COLO668 (cell line): ENCODE measurements around the gene PERM1.
A peak's percentile ranks its signal among the peaks of the same experiment; 100 is the strongest.
"Not testable (repeated sequence)": the region's sequence is repeated elsewhere in the genome, so short reads cannot be mapped to it uniquely, and the experiment has no call there.

ENCODE experiments used
- DNase-seq: peaks from one replicate; lab custom pipeline; 2025; ENCODE audit not compliant: unreplicated experiment; lab: John Stamatoyannopoulos, UW

PERM1 gene

DNA sequence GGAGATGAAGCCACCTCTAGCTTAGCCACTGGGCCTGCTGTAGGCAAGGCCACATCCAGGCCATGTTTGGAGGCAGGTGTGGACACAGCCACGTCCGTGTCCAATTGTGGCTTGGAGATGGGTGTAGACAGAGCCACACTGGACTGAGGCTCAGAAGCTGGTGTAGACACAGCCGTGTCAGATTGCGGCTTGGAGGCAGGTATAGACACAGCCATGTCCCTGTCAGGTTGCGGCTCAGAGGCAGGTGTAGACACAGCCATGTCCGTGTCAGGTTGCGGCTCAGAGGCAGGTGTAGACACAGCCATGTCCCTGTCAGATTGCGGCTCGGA is 2.2 kb downstream of the PERM1 start:
- no peak for DNase-seq

DNA sequence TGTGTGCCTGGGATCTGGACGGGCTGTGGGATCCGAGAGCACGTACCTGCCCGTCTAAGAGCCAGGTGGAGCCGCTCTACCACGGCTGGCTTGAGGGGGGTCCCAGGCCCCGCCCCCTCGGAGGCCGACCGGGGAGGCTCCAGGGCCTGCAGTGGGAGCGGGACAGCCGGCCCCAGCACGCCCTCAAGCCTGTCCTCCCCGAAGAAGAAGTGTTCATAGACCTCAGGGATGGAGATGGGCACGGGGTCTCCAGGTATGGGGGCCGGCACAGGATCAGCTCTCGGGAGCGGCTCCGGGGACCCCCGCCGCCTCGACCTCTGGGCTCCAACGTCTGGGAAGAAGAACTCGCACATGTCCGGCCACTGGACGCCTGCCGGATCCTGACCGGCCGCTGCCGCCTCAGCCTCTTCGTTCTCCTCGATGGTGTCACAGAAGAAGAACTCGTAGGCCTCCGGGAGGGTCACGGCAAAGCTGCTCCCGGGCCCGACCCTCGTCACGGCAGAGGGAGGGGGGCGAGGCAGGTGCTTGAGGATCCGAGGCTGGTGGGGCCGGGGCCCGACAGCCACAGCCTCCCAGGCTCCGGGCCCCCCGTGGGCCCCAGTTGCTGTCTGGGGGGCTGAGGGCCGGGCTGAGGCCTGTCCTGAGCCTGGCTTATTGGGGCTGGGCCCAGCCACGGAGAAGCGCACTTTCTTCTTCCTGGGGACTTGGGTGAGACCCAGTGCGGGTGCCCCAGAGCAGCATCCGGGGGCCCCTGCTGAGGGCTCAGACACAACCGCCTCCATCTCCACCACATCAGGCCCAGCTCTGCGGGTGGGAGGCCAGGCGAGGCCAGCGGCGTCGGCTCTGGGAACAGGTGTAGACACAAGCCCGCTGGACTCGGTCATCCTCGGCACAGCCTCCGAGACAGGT is 2.8 kb downstream of the PERM1 start:
- DNase-seq = no peak

DNA sequence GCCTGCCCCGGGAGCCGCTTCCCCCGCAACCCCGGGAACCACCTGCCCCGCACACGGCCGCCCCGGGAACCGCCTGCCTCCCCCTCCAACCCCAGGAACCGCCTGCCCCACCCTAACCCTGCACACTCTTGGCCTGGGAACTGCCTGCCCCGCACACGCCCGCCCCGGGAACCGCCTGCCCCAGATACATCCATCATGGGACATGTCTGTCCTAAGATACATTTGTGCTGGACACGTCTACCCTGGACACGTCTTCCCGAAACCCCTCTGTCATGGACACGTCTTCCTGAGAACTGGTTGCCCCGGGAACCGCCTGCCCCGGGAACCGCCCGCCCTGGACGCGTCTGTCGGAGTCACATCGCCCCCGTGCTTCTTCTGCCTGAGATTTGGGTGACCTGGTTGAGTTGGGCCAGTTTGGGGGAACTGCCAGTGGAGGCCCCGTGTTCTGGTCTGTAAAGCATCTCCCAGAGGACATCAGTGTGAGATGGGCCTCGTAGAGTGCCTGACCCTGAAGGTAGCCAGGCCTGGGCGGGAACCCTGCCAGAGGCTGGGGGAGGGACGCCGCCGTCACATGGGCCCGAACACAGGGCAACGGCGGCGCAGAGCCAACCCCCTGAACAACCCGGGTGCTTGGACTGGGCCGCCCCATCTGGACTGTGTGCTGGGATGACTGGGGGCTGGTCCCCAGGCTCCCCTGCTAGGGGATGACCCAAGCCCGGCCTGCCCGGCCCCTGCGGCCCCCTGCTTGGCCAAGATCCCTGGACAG is 3.6 kb downstream of the PERM1 start:
- DNase-seq = no peak

DNA sequence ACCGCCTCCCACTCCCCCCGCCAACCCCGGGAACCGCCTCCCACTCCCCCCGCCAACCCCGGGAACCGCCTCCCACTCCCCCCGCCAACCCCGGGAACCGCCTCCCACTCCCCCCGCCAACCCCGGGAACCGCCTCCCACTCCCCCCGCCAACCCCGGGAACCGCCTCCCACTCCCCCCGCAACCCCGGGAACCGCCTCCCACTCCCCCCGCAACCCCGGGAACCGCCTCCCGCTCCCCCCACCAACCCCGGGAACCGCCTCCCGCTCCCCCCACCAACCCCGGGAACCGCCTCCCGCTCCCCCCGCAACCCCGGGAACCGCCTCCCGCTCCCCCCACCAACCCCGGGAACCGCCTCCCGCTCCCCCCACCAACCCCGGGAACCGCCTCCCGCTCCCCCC is 5.1 kb downstream of the PERM1 start:
- DNase-seq = not testable (repeated sequence)

DNA sequence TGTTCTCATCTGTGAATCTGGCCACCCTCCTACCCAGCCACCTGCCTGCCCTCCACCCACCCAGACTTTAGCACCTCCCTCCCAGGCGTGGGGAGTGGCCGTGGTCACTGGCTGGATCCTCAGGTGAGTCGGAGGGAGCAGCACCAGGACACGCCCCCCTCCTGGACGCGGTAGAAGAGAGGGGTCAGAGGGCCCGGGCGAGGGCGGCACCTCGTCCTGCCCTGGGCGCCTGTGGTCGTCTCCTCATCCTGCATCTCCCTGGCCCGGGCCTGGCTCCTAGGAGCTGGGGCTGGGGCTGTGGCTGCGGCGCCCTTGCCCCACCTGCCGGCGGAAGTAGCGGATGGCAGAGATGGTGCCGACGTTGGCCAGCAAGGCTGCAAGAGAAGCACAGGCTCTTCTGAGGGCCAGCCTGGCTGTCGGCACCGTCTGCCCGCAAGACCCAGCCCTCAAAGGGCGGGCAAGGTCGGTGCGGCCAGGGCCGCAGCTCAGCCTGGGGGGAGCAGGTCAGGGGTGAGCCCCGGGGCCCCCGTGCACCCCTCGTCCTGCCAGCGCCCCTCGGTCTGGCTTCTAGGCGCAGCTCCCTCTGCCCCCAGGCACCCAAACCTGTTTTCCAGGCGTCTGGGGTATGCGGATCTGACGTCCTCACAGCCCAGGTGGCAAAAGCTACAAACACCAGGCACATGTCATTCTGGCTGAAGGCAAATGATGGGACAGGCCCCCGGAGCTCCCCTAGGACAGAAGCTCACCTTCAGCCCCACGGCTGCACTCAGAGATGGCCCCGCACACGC is 5.8 kb downstream of the PERM1 start:
- DNase-seq = peak; percentile 91

DNA sequence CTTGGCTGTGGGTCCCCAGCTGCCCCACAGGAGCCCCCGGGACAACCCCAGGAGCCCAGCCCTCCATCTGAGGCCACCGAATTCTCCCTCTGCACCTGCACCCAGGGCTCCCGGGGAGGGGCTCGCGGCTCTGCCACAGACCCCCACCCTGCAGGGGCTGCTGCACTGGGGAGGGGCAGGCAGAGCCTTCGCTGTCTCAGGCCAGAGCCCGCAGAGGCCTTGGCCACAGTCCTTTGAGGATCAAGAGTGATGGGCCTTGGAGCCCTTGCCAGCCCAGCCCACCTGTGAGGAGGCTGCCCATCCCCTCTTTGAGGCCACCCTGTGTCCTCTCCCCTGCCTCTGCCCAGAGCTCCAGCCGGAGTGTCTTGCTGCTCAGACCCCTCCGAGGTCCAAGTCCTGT is 6.5 kb downstream of the PERM1 start:
- DNase-seq = no peak

DNA sequence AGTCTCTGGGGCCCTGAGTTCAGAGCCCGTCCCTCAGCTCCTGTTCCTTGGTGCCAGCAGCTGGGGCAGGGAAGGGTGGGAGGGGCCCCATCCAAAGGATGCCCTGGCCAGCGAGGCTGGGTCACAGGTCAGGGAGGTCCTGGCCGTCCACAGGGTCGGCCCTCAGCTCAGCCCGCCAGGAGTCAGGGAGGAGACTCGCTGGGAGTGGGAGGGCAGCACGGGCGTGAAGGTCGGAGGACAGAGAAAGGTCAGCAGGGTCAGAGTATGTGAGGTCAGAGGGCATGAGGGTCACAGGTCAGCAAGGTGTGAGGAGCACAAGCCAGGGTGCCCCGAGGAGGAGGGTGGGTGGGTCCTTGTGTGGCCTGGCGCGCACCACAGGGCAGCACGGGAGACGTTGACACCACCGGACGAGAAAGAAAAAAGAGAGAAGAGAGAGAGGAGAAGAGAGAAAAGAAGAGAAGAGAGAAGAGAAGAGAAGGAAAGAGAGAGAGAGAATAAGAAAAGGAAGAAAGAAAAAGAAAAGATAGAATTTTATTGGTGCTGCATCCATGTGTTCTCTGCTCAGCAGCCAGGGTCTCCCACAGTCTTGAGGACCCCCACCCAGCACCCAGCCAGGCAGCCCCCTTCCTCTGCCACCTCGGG is 7.1 kb downstream of the PERM1 start:
- no peak for DNase-seq

DNA sequence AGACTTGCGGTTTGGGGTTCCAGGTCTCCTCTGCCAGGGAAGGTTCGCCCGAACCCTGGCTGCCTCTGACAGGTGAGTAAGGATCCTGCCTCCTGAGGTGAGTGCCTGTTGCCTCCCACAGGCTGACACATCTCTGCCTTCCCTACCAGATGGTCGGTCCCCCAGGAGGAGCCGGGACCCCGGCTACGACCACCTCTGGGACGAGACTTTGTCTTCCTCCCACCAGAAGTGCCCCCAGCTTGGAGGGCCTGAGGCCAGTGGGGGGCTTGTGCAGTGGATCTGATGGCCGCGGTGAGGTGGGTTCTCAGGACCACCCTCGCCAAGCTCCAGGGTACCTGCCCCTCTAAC is 7.6 kb downstream of the PERM1 start:
- DNase-seq = no peak

DNA sequence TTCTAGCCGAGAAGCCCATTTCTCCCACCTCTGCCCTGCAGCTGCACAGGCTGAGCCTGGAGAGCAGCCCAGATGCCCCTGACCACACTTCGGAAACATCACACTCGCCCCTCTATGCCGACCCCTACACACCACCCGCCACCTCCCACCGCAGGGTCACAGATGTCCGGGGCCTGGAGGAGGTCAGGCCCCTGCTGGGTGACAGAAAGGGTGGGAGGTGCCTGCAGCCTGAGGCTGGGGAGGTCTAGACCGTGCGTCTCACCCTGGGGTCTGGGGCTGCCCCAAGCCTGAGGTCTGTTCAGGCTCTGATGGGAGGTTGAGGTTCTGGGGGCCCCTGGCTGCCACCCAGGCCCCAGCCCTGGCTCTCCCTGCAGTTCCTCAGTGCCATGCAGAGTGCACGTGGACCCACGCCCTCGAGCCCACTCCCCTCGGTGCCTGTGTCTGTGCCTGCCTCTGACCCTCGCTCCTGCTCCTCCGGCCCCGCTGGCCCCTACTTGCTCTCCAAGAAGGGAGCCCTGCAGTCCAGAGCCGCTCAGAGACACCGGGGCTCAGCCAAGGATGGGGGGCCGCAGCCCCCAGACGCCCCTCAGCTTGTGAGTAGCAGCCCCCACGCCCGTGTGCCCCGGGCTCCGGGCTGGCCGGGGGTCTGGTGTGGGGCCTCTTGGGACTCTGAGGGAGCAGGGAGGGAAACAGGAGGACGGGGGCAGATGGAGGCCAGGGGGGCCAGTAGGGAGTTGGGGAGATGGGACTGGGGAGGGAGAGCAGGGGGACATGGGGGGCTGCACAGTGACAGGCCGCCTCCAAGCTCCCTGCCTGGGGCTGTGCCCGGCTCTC is 8.2 kb downstream of the PERM1 start:
- DNase-seq = no peak

DNA sequence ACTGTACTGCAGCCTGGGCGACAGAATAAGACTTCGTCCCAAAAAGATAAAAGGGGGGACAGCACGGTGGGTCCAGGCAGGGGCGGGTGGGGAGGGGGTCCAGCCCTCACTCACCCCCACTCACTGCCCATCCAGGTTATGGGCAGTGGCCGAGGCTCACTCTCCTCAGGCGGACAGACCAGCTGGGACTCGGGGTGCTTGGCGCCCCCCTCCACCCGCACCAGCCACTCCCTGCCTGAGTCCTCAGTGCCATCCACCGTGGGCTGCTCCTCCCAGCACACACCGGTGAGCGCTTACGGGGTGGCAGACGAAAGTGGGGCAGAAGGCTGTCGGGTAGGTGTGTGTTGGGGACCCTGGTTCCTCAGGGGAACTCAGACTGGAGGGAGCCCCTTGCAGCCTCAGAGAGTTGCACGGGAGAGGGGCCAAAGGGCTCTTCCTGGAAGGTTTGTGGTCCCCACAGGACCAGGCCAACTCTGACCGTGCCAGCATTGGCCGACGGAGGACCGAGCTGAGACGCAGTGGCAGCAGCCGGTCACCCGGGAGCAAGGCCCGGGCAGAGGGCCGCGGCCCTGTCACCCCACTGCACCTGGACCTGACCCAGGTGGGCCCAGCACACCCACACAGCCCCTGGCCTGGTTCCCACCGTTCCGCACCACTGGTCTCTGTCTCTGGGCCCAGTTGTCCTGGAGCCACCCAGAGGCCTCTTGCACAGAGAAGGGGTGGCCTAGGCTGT is 9.0 kb downstream of the PERM1 start:
- no peak for DNase-seq

DNA sequence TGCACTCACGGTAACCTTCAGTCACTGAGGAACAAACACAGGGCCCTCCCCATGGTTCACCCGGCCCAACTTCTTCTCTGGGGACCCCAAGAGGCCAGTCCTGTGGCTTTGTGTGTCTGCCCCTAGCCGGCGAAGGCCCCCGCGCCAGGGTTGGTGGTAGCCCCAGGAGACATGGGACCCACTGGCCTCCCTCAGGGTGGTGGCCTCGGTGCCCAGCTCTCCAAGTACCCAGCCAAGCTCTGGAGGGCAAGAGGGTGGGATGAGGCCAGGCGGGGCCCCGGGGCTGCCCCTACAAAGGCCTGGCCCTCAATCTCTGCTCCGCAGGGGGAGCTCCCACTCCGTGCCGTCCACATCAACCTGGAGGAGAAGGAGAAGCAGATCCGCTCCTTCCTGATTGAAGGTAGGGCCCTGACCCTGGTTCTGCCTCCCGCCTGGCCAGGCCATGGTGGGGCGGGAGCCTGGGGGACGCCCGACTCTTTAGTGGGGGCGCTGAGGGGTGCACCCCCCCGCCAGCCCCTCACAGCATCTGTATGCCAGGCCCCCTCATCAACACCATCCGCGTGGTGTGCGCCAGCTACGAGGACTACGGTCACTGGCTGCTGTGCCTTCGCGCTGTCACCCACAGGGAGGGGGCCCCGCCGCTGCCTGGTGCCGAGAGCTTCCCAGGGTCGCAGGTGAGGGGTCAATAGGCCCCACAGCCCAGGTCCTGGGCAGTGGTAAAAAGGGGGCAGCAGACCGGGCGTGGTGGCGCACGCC is 10.0 kb downstream of the PERM1 start:
- DNase-seq = no peak

DNA sequence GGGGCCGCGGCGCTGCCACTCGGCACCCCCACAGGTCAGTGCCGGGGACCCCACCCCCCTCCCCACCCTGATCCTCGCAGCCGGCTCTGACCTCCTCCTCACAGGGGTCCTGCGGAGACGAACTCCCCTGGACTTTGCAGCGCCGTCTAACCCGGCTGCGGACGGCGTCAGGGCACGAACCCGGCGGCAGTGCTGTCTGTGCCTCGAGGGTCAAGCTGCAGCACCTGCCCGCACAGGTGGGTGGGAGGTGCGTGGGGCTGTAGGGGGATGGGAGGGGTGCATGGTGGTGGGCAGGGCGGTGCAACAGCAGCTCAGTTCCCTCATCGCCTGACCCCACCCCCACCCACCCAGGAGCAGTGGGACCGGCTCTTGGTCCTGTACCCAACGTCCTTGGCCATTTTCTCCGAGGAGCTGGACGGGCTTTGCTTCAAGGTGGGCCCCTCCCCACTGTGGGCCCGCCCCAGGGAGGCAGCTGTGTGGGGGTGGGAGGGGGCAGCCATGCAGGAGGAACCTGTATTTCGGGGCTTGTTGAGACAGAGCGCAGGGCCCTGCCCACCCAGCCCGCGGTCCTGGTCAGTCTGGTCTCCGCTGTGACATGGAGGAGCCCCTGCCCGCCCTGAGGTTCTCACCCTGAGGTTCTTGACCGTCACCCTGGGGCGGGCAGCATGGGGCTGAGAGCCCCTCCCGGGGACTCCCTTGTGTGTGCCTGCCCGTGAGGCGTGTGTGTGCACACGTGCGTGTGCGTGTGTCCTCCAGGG is 10.7 kb downstream of the PERM1 start:
- DNase-seq = no peak

DNA sequence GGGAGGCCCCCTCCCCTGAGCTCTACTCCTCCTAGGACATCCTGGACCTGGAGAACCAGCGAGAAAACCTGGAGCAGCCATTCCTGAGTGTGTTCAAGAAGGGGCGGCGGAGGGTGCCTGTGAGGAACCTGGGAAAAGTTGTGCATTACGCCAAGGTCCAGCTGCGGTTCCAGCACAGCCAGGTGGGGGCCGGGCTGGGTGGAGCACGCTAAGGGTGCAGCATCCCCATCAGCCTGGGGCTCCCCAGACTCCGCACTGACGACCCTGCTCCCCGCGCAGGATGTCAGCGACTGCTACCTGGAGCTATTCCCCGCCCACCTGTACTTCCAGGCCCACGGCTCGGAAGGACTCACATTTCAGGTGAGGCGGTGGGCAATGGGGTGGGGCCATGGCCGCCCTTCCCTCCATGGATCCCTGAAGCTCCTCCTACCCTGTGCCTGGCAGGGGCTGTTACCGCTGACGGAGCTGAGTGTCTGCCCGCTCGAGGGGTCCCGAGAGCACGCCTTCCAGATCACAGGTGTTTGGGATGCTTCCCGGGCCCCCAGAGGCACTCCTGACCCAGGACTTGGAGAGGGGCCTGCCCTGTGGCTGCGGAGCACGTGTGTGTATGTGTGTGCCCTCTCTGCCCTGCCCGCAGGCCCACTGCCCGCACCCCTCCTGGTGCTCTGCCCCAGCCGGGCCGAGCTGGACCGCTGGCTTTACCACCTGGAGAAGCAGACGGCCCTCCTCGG is 11.5 kb downstream of the PERM1 start:
- DNase-seq = no peak

DNA sequence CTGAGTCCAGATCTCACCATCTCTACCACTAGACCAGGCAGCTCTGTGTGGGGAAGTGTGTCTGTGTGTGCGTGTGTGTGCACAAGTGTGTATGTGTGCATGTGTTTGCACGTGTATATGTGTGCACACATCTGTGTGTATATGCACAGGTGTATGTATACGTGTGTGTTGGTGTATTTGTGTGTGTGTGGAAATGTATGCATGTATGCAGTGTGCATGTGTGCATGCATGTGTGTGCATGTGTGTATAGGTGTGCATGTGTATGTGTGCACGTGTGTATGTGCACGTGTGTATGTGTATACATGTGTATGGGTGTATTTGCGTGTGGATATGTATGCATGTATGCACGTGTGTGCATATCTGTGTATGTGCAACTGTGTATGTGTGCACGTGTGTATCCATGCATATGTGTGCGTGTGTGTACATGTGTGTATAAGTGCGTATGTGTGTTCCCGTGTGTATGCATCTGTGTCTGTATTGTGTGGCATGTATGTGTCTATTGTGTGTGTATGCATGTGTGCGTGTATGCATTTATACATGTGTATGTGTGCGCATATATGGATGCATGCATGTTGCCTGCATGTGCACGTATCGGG is 12.5 kb downstream of the PERM1 start:
- no peak for DNase-seq

DNA sequence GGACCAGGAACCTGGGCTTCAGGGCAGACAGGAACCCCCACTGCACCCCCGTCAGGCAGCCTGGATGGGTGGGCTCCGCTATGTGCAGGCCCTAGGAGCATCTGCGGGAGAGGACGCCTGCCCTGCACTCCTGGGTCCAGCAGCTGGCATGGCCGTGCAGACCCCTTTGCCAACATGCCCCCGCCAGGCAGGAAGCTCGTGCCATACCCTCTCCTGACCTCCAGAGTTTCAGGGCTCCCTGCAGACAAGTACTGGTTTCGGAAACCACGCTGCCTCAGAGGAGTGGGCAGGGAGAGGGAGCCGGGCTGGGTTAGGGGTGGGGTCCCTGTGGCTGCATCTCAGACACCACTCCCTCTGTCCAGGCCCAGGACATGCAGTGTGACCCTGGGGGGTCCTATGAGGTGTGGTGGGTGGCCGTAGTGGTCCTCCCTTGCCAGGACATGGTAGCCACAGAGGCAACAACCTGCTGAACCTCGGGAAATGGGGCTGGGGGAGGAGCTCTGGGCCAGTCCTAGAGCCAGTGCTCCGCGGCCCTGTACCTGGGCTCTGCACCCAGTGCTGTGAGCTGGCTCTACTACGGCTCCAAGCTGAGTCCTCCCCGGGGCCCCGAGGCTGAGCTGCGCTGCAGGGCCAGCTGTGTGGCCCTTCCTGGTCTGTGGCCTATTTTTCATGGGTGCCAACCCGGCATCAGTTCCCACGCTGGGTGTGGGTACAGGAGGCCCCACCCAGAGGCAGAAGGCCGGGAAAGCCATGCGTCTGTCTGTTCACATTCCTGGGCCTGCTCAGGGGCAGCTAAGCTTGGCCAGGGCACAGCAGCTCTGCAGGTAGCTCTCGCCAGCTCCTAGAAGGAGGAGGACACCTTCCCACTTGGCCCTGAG is 14.2 kb downstream of the PERM1 start:
- DNase-seq = no peak

DNA sequence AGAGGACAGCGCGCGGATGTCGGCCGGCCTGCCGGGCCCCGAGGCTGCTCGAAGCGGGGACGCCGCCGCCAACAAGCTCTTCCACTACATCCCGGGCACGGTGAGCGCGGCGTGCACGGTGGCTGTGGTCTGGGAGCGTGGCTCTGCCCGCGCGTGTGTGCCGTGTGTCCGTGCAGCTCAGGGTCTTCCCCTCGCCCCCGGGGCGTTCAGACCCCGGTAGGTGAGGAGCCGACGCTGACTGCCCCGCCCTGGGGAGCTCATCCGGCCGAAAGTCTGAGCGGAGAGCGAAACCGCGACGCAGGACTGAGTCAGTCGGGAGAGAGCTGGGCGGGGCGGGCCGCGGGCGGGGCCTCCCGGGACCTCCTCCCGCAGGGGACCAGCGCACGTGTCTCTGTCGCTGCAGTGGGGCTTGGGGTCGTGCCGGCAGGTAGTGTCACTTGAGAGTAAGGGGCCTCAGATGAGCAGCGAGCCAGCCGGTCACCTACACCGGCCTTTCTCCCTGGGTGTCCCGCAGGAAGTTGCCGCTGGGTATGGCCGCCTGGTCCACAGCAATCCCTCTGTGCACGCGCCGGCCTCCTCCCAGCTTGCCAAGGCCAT is 15.1 kb downstream of the PERM1 start:
- DNase-seq = peak; percentile 71
